IPS-18a (cell line): ENCODE data around the gene NPW.
"Not testable (repeated sequence)": the region's sequence is repeated elsewhere in the genome, so short reads cannot be mapped to it uniquely, and the experiment has no call there.

ENCODE experiments used
- H3K27ac ChIP-seq: one replicate; pipeline ENCODE4 v1.5.1; 2013; ENCODE audit warnings: low read length
- H3K27me3 ChIP-seq: one replicate; pipeline ENCODE4 v1.6.1; 2013; ENCODE audit warnings: mild to moderate bottlenecking, low read length; ENCODE audit not compliant: control insufficient read depth, insufficient read depth
- H3K36me3 ChIP-seq: one replicate; pipeline ENCODE4 v1.6.1; 2013; ENCODE audit warnings: low read depth, low read length; ENCODE audit not compliant: control insufficient read depth
- H3K4me1 ChIP-seq: one replicate; pipeline ENCODE4 v1.6.1; 2013; ENCODE audit warnings: low read depth, low read length; ENCODE audit not compliant: control insufficient read depth
- H3K4me3 ChIP-seq: one replicate; pipeline ENCODE4 v1.5.1; 2013; ENCODE audit warnings: low read length
- H3K9ac ChIP-seq: one replicate; pipeline ENCODE4 v1.6.1; 2013; ENCODE audit warnings: mild to moderate bottlenecking, low read length, moderate library complexity
- H3K9me3 ChIP-seq: one replicate; pipeline ENCODE4 v1.6.1; 2013; ENCODE audit warnings: low read depth, low read length; ENCODE audit not compliant: control insufficient read depth

Gene NPW

DNA sequence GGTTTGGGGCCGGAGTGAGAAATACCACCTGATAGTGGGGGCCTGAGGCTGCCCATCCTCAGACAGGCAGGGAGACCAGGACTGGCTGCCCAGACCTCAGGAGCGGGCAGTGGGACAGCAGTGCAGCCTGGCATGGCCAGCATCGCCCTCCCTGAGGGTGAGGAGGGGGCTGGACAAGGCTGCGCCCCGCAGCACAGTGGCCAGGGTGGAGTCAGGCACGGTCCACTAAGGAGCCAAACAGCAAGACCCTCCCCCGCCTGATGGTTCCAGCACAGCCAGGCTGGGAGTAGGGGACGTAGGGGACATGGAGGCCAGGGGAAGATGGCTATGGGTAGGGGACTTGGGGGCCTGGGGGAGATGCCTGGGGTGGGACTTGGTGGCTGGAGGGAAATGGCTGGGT is 13.3 kb upstream of the NPW start:
- Histone ChIP-seq H3K27me3 (no peaks in the 10 kb centered on the region), H3K27ac (no peak overlapping the region), H3K9me3 (no peaks in the 10 kb centered on the region), H3K4me1 (peaks cover 19% of the 10 kb centered on the region), H3K4me3 (no peak overlapping the region), H3K36me3 (peaks cover 20% of the 10 kb centered on the region), H3K9ac (no peak overlapping the region)

DNA sequence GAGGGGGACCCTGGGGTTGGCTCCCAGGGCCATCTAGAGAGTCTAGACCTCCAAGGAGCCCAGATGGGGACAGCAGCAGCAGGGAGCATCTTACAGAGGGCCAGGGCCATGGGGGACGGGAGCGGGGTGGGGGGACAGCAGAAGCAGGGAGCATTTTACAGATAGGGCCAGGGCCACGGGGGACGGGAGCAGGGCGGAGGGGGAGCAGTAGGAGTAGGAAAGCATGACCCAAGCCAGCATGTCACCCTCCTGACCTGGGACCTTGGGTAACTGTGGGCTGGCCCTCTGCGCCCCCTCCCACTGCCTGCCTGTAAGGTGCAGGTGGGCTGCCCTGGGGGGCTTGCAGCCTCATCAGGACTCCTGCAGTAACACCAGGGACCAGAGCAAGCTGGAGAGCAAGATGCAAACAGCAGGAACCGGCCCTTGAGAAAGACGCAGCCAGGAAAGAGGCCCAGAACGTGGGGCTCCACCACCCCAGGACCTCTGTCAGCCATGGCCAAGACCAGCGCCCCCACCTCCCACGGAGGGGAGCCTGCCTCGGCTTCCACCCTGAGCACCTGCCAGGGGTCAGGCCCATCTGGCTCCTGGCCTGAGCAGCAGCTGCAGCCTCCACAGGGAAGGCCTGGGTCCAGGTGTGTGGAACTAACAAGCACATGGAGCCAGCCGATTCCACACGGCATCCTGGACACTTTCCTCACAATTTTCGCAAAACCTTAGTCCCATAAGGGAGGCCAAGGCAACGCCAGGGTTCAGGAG is 12.3 kb upstream of the NPW start:
- Histone ChIP-seq H3K9me3 (no peaks in the 10 kb centered on the region), H3K27me3 (no peaks in the 10 kb centered on the region), H3K9ac (no peak overlapping the region), H3K27ac (no peak overlapping the region), H3K4me1 (peaks cover 19% of the 10 kb centered on the region), H3K4me3 (no peak overlapping the region), H3K36me3 (peaks cover 11% of the 10 kb centered on the region)

DNA sequence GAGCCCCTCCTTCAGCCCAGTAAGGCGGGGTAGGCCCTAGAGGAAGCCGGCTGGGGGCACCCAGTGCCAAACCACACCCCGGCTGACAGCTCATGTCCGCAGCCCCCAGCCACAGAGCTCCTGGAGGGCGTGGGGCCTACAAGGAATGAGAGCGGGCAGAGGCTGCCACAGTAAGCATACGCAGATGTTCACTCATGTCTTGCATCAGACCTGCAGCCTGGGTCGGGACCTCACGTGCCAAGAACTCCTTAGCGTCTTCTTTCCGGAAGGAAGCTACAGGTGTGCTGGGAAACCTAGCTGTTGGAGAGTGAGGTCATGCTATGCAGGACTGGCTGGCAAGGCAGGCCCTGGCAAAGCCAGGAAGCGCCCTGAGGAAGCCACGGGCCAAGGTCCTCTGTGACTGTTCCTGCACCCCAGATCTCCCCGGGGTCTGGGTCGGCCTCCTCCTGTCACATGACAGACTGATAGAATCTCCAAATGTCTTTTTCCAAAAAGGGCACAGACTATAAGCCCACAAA is 11.5 kb upstream of the NPW start:
- peaks cover 3% of the 10 kb centered on the region for H3K36me3 ChIP-seq
- peak overlapping the region; percentile 78 for H3K4me3 ChIP-seq

DNA sequence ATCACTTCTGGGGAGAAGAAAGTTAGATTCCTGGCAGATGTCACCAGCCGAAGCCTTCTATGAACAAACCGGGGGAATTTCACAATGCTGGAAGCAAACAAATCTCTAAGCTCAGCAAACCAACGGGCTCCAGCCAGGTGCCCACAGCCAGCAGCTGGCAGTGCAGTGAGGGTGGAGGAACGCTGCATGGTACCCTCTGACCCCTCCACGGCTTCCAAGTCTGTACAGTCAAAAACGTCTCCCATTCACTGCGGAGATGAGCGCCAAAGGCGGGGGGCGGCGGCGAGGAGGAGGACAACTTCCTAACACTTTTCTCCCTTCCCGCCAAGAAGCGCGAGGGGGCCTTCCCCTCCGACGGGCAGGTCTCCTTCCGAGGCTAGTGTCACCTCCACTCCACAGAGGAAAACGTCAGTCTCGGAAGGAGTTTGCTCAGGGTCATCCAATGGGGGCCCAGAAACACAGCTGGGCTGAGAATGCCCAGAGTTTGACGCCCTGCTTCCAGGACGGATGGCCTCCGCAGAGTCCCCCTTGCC is 10.9 kb upstream of the NPW start:
- Histone ChIP-seq H3K4me3 (peak overlapping the region; percentile 78), H3K36me3 (no peaks in the 10 kb centered on the region), H3K4me1 (peaks cover 19% of the 10 kb centered on the region), H3K27ac (no peak overlapping the region), H3K9me3 (no peaks in the 10 kb centered on the region), H3K9ac (peak overlapping the region; percentile 73), H3K27me3 (no peaks in the 10 kb centered on the region)

More for the DNA sequence above, 11.5 kb upstream of the NPW start:
- Histone ChIP-seq H3K27ac (no peak overlapping the region), H3K27me3 (no peaks in the 10 kb centered on the region), H3K9ac (peak overlapping the region; percentile 3), H3K9me3 (no peaks in the 10 kb centered on the region), H3K4me1 (peaks cover 19% of the 10 kb centered on the region)

DNA sequence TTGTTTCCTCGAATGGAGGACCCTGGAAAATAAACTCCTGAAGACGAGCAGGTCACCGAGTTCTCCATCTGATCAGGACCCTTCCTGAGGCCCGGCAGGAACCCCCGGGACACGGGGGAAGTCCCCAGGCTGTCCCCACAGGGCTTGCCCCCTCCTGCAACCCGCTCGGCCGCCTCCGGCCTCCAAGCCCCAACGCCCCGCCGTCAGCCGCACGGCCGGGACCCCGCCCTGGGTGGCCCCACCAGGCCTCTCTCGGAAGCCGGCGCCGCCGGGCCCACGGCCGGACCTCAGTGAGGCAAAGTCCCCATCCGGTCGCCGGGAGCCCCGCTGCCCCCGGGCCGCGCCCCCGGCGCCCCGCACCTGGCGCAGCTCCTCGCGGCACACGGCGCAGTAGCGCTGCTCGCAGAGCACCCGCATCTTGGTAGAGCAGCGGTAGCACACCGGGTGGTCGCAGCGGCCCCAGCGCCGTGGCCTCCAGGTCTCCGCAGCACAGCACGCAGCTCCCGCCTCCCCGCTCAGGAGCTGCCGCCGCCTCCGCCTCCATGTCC is 10.3 kb upstream of the NPW start:
- Histone ChIP-seq H3K27ac (no peak overlapping the region), H3K27me3 (no peaks in the 10 kb centered on the region), H3K4me3 (peak overlapping the region; percentile 78), H3K4me1 (peaks cover 16% of the 10 kb centered on the region), H3K9ac (peak overlapping the region; percentile 73), H3K36me3 (no peaks in the 10 kb centered on the region), H3K9me3 (no peaks in the 10 kb centered on the region)

DNA sequence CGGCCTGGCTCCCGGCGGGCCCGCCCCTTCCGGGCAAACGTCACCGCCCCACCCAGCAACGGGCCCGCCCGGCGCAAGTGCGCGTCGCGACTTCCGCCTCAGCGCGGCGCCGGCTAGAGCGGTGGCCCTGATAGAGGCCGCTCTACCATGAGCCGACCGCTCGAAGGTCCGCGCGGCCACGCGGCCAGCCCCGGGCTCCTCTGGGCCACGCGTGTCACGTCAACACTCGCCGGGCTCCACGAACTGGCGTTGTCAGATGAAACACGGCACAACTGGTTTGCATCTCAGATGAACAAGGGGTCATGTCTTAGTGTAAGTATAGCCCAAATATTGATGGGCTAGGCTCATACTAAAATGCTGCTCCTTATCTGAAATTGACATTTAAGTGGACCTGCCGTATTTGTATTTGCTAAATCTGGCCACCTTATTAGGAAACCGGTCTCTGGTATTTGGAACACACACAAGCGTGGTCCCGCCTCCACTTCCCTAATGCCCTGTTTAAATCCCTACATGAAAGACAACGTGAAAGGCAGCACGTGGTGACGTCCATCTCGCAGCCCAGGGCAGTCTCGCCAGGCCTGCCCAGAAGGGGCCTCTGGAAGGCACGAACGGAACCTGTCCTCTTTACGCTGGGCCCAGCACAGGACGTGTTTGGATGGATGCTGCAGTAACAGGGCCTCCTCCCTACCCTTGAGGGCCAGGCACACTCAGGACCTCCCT is 9.6 kb upstream of the NPW start, which contains the start of gene ZNF598:
Gene ZNF598, minus strand, starts transcription at position 31 of the 720 bp plus-strand sequence.
- H3K9ac ChIP-seq, result peak within 1 kb of the TSS; percentile 97
- H3K9me3 ChIP-seq, result no peaks in the 10 kb centered on the region
- peaks cover 14% of the 10 kb centered on the region for H3K4me1 ChIP-seq
- no peaks in the 10 kb centered on the region for H3K27me3 ChIP-seq
- H3K36me3 ChIP-seq, result no peaks in the 10 kb centered on the region
- peak within 1 kb of the TSS; percentile 98 for H3K4me3 ChIP-seq
- H3K27ac ChIP-seq, result peak within 1 kb of the TSS; percentile 93

DNA sequence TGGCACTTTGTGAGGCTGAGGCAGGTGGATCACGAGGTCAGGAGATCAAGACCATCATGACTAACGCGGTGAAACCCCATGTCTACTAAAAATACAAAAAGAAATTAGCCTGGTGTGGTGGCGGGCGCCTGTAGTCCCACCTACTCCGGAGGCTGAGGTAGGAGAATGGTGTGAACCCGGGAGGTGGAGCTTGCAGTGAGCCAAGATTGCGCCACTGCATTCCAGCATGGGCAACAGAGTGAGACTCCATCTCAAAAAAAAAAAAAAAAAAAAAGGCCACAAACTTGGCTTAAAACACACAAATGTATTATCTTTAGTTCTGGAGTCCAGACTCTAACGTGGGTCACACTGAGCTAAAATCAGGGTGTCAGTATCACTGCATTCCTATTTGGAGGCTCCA is 7.9 kb upstream of the NPW start:
- H3K27ac ChIP-seq, result not testable (repeated sequence)
- H3K4me1 ChIP-seq, result peaks cover 14% of the 10 kb centered on the region

DNA sequence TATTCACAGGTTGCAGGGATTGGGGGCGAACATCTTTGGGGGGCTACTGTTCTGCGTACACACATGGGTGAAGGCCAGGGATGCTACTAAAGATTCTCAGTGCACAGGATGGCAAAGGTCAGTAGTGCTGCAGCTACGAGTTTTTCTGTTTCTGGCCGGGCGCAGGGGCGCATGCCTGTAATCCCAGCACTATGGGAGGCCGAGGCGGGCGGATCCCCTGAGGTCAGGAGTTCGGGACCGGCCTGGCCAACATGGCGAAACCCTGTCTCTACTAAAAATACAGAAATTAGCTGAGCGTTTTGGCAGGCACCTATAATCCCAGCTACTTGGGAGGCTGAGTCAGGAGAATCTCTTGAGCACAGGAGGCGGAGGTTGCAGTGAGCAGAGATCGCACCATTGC is 6.1 kb upstream of the NPW start:
- H3K27me3 ChIP-seq, result no peaks in the 10 kb centered on the region
- peaks cover 7% of the 10 kb centered on the region for H3K4me1 ChIP-seq
- H3K4me3 ChIP-seq, result no peak overlapping the region
- H3K9me3 ChIP-seq, result no peaks in the 10 kb centered on the region
- no peak overlapping the region for H3K9ac ChIP-seq
- no peaks in the 10 kb centered on the region for H3K36me3 ChIP-seq
- no peak overlapping the region for H3K27ac ChIP-seq

More for the DNA sequence above, 7.9 kb upstream of the NPW start:
- not testable (repeated sequence) for H3K4me3 ChIP-seq, H3K27me3 ChIP-seq, H3K9me3 ChIP-seq, H3K9ac ChIP-seq, H3K36me3 ChIP-seq

DNA sequence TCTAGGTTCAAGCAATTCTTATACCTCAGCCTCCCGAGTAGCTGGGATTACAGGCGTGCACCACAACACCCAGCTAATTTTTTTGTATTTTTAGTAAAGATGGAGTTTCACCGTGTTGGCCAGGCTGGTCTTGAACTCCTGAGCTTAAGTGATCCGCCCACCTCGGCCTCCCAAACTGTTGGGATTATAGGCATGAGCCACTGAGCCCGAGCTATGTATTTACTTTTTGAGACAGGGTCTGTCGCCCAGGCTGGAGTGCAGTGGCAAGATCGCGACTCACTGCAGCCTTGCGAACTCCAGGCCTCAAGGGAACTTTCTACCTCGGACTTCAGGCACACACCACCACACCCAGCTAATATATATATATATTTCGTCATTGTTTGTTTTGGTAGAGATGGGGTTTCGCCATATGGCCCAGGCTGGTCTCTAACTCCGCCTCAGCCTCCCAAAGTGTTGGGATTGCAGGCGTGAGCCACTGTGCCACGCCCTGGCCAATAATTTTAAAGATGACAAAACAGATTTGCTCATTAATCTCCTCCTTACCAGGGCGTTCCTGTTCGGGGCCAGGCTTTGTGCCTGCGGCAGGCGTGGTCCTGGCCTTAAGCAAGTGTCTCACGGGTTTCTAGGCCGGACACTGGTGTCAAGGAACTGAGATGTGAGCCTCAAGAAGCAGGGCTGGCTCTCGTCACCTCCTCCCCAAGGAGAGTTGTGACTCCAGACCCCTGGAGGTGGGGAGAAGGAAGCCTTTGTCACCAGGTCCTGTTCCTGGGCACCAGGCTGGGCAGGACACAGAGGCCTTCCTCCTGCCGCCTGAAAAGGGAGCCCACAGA is 4.3 kb upstream of the NPW start:
- H3K9ac ChIP-seq, result no peak overlapping the region

DNA sequence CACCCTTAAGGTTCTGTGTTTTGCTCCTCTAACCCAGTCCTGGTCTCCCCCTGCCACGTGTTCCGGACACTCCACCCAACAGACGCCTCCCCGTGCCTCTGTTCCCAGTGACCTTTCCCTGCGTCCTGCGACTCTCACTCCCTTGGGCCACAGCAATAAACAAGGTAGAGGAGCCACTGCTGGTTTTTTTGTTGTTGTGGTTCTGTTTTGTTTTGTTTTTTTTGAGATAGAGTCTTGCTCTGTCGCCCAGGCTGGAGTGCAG is 3.7 kb upstream of the NPW start:
- Histone ChIP-seq H3K4me1 (no peaks in the 10 kb centered on the region), H3K27me3 (peaks cover 23% of the 10 kb centered on the region), H3K4me3 (no peak overlapping the region), H3K36me3 (no peaks in the 10 kb centered on the region), H3K27ac (no peak overlapping the region), H3K9me3 (no peaks in the 10 kb centered on the region), H3K9ac (no peak overlapping the region)

More for the DNA sequence above, 4.3 kb upstream of the NPW start:
- Histone ChIP-seq H3K36me3 (no peaks in the 10 kb centered on the region), H3K27me3 (peaks cover 17% of the 10 kb centered on the region), H3K9me3 (no peaks in the 10 kb centered on the region), H3K27ac (no peak overlapping the region), H3K4me3 (no peak overlapping the region), H3K4me1 (peaks cover 3% of the 10 kb centered on the region)

DNA sequence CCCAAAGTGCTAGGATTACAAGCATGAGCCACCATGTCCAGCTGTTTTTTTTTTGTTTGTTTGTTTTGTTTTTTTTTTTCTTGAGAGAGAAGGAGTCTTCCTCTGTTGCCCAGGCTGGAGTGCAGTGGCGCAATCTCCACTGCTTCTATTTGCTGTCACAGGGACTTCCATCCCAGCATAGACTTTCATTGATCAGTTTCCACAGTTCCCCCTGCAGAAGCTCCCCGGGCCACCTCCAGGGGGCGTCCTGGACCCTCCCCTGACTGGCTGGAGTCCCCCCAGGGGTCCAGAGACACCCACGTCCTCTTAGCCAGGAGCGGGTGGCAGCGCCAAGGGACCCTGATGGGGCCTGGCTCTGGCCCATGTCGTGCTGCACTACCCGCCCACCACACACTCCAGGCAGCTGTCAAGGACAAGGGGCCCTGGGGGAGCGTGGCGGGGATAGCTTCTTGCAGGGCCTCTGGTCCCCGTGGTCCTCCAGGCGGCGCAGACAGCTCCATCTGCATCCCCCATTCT is 3.1 kb upstream of the NPW start:
- no peaks in the 10 kb centered on the region for H3K36me3 ChIP-seq
- H3K27ac ChIP-seq, result no peak overlapping the region
- H3K9me3 ChIP-seq, result no peaks in the 10 kb centered on the region
- no peak overlapping the region for H3K9ac ChIP-seq
- no peak overlapping the region for H3K4me3 ChIP-seq
- H3K27me3 ChIP-seq, result peaks cover 29% of the 10 kb centered on the region
- no peaks in the 10 kb centered on the region for H3K4me1 ChIP-seq
